Naive thymus-derived CD4-positive, alpha-beta T cell (primary cell): ENCODE results near the gene SLC16A5. TPM values are rescaled to one million over a fixed set of nuclear protein-coding genes. Genes with fewer than 3 reads are reported as not detected.

Experiments used
- ATAC-seq: fragments of 150-1000 bp; cut with Tn5 transposase; 2 replicates; pipeline ENCODE4 v1.10.0; 2021; ENCODE audit warnings: mild to moderate bottlenecking, moderate library complexity
- CTCF ChIA-PET: fragments of 350-600 bp; sonication (Branson Sonifier 250); formaldehyde crosslinking; loops from one replicate; lab custom pipeline; 2021; ENCODE audit warnings: antibody characterized with exemption; lab: Charles Lee
- POLR2A ChIA-PET: fragments of 350-600 bp; sonication (Branson Sonifier 250); formaldehyde crosslinking; loops from one replicate; lab custom pipeline; 2021; ENCODE audit warnings: antibody characterized with exemption, inconsistent platforms; lab: Charles Lee
- DNase-seq, 9 donors: peaks; one replicate each; pipeline versions ENCODE4 v3.0.0 to v3.0.0-alpha.2; 2020 to 2022; ENCODE audit warnings: mixed read lengths in 1 of 9
- H3K27ac ChIP-seq: one replicate; pipeline ENCODE4 v1.7.0; 2013; ENCODE audit warnings: mild to moderate bottlenecking, low read depth, low read length, moderate library complexity
- H3K27me3 ChIP-seq, 2 donors: one replicate each; pipeline ENCODE4 v1.7.0; 2013; ENCODE audit warnings: low read length in 2 of 2, mild to moderate bottlenecking in 2 of 2, moderate library complexity in 2 of 2; ENCODE audit not compliant: control insufficient read depth in 2 of 2, insufficient read depth in 2 of 2
- H3K36me3 ChIP-seq, 3 experiments: 1 replicate in 2 of 3; 2 replicates in 1 of 3; pipeline ENCODE4 v1.7.0; 2013; ENCODE audit warnings: low read length in 3 of 3, mild to moderate bottlenecking in 3 of 3, moderate library complexity in 1 of 3; ENCODE audit not compliant: insufficient read depth in 3 of 3, control insufficient read depth in 2 of 3
- H3K4me1 ChIP-seq, 2 donors: one replicate each; pipeline ENCODE4 v1.7.0; 2013; ENCODE audit warnings: low read length in 2 of 2, mild to moderate bottlenecking in 2 of 2, moderate library complexity in 1 of 2; ENCODE audit not compliant: control insufficient read depth in 2 of 2, insufficient read depth in 2 of 2
- H3K4me3 ChIP-seq: 2 replicates; pipeline ENCODE4 v1.7.0; 2013; ENCODE audit warnings: mild to moderate bottlenecking, low read length
- H3K9me3 ChIP-seq, 3 experiments: 1 replicate in 2 of 3; 2 replicates in 1 of 3; pipeline ENCODE4 v1.7.0; 2013; ENCODE audit warnings: low read length in 3 of 3; ENCODE audit not compliant: control insufficient read depth in 2 of 3
- H3K27ac Mint-ChIP-seq, 9 donors: one replicate each; pipeline ENCODE4 v1.8.0; 2020 to 2022; ENCODE audit warnings: mixed read lengths in 9 of 9, mild to moderate bottlenecking in 8 of 9, moderate library complexity in 5 of 9, inconsistent platforms in 2 of 9
- H3K27me3 Mint-ChIP-seq, 5 donors: one replicate each; pipeline ENCODE4 v1.8.0; 2021 to 2022; ENCODE audit warnings: mixed read lengths in 5 of 5, mild to moderate bottlenecking in 1 of 5
- H3K36me3 Mint-ChIP-seq, 5 donors: one replicate each; pipeline ENCODE4 v1.8.0; 2020 to 2022; ENCODE audit warnings: mixed read lengths in 5 of 5, mild to moderate bottlenecking in 3 of 5, inconsistent platforms in 1 of 5
- H3K4me1 Mint-ChIP-seq, 7 donors: one replicate each; pipeline ENCODE4 v1.8.0; 2020 to 2022; ENCODE audit warnings: mixed read lengths in 7 of 7, mild to moderate bottlenecking in 3 of 7, inconsistent platforms in 1 of 7
- H3K4me3 Mint-ChIP-seq, 10 donors: one replicate each; pipeline ENCODE4 v1.8.0; 2020 to 2022; ENCODE audit warnings: mild to moderate bottlenecking in 10 of 10, mixed read lengths in 10 of 10, moderate library complexity in 6 of 10, inconsistent platforms in 2 of 10
- H3K9me3 Mint-ChIP-seq, 11 donors: one replicate each; pipeline ENCODE4 v1.8.0; 2020 to 2022; ENCODE audit warnings: mixed read lengths in 11 of 11, mild to moderate bottlenecking in 4 of 11, inconsistent platforms in 1 of 11, moderate library complexity in 1 of 11
- intact Hi-C, 2 donors: fragments of 100-400 bp; cut with micrococcal nuclease; formaldehyde crosslinking; loops; one replicate each; pipeline ENCODE4 v1.15.1; 2023
- polyA plus RNA-seq, 2 donors: library from polyadenylated mRNA; unstranded; fragments of 300-500 nt; fragmentation: Illumina TruSeq; gene quantifications; one replicate each; pipeline ENCODE4 v1.2.3, GENCODE V29; 2021
- total RNA-seq, 6 experiments: library from RNA in 5 of 6; stranded (reverse) in 5 of 6; gene quantifications; 1 replicate in 5 of 6; 2 replicates in 1 of 6; pipeline ENCODE4 v1.2.3 and lab custom pipeline; 2021 to 2026

Gene SLC16A5
- total and polyA plus RNA-seq, 7 experiments from 2014 or later = 5.9 to 26.3 (median 19.2) TPM

- CTCF ChIA-PET = no interaction called here
Observed at GRCh38 chr17:75152922-75153779, 65.4 kb downstream of the SLC16A5 start.

DNA sequence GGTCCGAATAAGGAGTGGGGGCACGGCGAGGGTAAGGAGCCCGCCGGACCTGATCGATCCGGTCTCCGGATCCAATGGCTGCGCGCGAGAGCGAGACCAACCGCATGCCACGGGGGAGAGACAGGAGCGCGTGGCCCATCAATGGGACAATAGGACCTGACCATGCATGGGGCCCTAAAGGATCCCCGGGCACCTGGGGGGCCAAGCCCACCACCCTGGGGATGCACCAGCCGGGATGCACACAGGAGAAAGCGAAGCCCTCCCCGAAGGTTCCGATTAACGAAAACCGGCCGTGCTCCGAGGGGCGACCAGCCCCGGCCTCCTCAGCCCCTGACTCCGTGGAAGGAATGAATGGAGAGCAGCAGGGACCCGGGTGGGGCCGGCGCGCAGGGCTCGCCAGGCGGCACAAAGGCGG, 66.0 kb downstream of the SLC16A5 start:
- H3K27ac Mint-ChIP-seq = peak overlapping the region; percentile 65 to 95 (median 85)
- H3K4me1 Mint-ChIP-seq = peaks cover 11 to 39% (median 36%) of the 10 kb centered on the region in 7 donors
- intact Hi-C loops = loop anchor here (1.0 kb wide), 11 partner anchors 12 to 280 kb away; partner anchors contain the start of genes NT5C (in 2 of the 2), SLC25A19 (in 2 of the 2), ARMC7 (in 1 of the 2) and GGA3 (in 1 of the 2)
- peak overlapping the region; percentile 88 to 98 (median 93) for H3K4me3 Mint-ChIP-seq
- H3K4me3 ChIP-seq = peak overlapping the region; percentile 84
- ATAC-seq (no peak), DNase-seq (peak in 3 of 9 donors; percentile 7 to 58 (median 12))
- peak overlapping the region; percentile 80 for H3K27ac ChIP-seq
- H3K36me3 Mint-ChIP-seq = peaks cover 0 to 11% (median under 1%) of the 10 kb centered on the region in 5 donors
- H3K4me1 ChIP-seq = peaks cover 0 to 18% of the 10 kb centered on the region in 2 donors
- no peaks in the 10 kb centered on the region for H3K27me3 Mint-ChIP-seq
- CTCF ChIA-PET = no interaction called here
- H3K36me3 ChIP-seq = peaks cover 0 to 6% (median 0%) of the 10 kb centered on the region in 3 experiments
- POLR2A ChIA-PET = interaction anchor here (1.0 to 2.5 kb wide), 8 partner anchors 8 to 117 kb away, joined by 3 to 8 read pairs (median 4); partner anchors contain the start of genes NT5C and SLC16A5
- H3K27me3 ChIP-seq = no peaks in the 10 kb centered on the region
- H3K9me3 ChIP-seq = no peaks in the 10 kb centered on the region
- H3K9me3 Mint-ChIP-seq = peaks cover 0 to 5% (median 0%) of the 10 kb centered on the region in 11 donors

More at GRCh38 chr17:75152922-75153779, 65.4 kb downstream of the SLC16A5 start:
- peaks cover 0 to 5% (median 0%) of the 10 kb centered on the region in 11 donors for H3K9me3 Mint-ChIP-seq
- H3K4me1 ChIP-seq = peaks cover 0 to 18% of the 10 kb centered on the region in 2 donors
- intact Hi-C loops = no loop called here
- no peaks in the 10 kb centered on the region for H3K27me3 ChIP-seq
- no peak for ATAC-seq
- peak overlapping the region; percentile 65 to 95 (median 85) for H3K27ac Mint-ChIP-seq
- peak overlapping the region; percentile 84 for H3K4me3 ChIP-seq
- no peaks in the 10 kb centered on the region for H3K9me3 ChIP-seq
- POLR2A ChIA-PET = interaction anchor here (1.1 kb wide), 1 partner anchor 15 kb away, joined by 4 read pairs; no protein-coding TSS in a partner anchor
- peak overlapping the region; percentile 88 to 98 (median 93) for H3K4me3 Mint-ChIP-seq
- H3K4me1 Mint-ChIP-seq = peaks cover 11 to 44% (median 39%) of the 10 kb centered on the region in 7 donors
- peaks cover 0 to 14% (median 4%) of the 10 kb centered on the region in 5 donors for H3K36me3 Mint-ChIP-seq
- DNase-seq = peak in 1 of 9 donors; percentile 49
- H3K27ac ChIP-seq = peak overlapping the region; percentile 80
- H3K36me3 ChIP-seq = peaks cover 0 to 11% (median 0%) of the 10 kb centered on the region in 3 experiments
- no peaks in the 10 kb centered on the region for H3K27me3 Mint-ChIP-seq

- peaks cover 11 to 39% (median 36%) of the 10 kb centered on the region in 7 donors for H3K4me1 Mint-ChIP-seq
- ATAC-seq = peak; percentile 100
- CTCF ChIA-PET = interaction anchor here (0.5 kb wide), 1 partner anchor 26 kb away, joined by 3 read pairs; no protein-coding TSS in a partner anchor
- POLR2A ChIA-PET = interaction anchor here (0.6 to 2.5 kb wide), 13 partner anchors 8 to 135 kb away, joined by 3 to 8 read pairs (median 3); partner anchors contain the start of genes NT5C, SLC16A5 and SLC25A19
- Histone ChIP-seq H3K36me3 (peaks cover 0 to 6% (median 0%) of the 10 kb centered on the region in 3 experiments), H3K27ac (peak within 1 kb of the TSS; percentile 80), H3K4me3 (peak within 1 kb of the TSS; percentile 84), H3K4me1 (peaks cover 0 to 18% of the 10 kb centered on the region in 2 donors), H3K9me3 (no peaks in the 10 kb centered on the region), H3K27me3 (no peaks in the 10 kb centered on the region)
- H3K27me3 Mint-ChIP-seq = no peaks in the 10 kb centered on the region
- peak; percentile 82 to 98 (median 96) for DNase-seq
- peaks cover 0 to 5% (median 0%) of the 10 kb centered on the region in 11 donors for H3K9me3 Mint-ChIP-seq
- intact Hi-C loops = loop anchor here (1.0 kb wide), 11 partner anchors 11 to 281 kb away; partner anchors contain the start of genes NT5C (in 2 of the 2), SLC25A19 (in 2 of the 2), ARMC7 (in 1 of the 2) and GGA3 (in 1 of the 2)
- H3K36me3 Mint-ChIP-seq = peaks cover 0 to 11% (median 0%) of the 10 kb centered on the region in 5 donors
- peak within 1 kb of the TSS; percentile 88 to 98 (median 94) for H3K4me3 Mint-ChIP-seq
- H3K27ac Mint-ChIP-seq = peak within 1 kb of the TSS; percentile 78 to 96 (median 92)
Observed at GRCh38 chr17:75154195-75155106, 66.7 kb downstream of the SLC16A5 start, which contains the start of gene JPT1. TSS of gene JPT1 (minus strand) at chr17:75154512. CDS start at chr17:75154397, 115 bp downstream.

DNA sequence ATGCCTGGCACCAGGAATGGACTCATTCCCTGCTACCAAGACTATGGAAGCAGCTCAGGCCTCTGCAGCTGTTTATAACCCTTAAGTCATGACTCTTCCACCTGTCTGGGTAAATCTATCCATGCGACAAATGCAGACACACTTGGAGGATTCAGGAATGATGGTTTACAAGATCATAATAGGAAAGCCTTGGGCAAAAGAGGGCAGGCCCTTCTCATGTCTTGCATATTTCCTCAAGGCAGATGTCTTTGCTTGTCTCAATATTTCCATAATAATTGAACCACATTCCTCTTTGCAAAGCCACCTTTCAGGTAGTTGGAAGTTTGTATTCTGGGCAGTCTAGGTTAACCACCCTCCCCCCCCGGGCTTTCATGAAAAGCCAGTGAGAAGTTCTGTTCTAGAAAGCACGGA, 67.4 kb downstream of the SLC16A5 start:
- H3K4me3 Mint-ChIP-seq = peak overlapping the region in 9 of 10 donors; percentile 49 to 96 (median 92)
- H3K36me3 ChIP-seq = peaks cover 0 to 6% (median 0%) of the 10 kb centered on the region in 3 experiments

More for the DNA sequence above, 67.4 kb downstream of the SLC16A5 start:
- H3K4me1 ChIP-seq = peaks cover 0 to 18% of the 10 kb centered on the region in 2 donors
- Mint-ChIP-seq H3K4me1 (peaks cover 11 to 34% (median 31%) of the 10 kb centered on the region in 7 donors), H3K27me3 (no peaks in the 10 kb centered on the region), H3K9me3 (peaks cover 0 to 5% (median 0%) of the 10 kb centered on the region in 11 donors), H3K27ac (peak overlapping the region in 8 of 9 donors; percentile 83 to 96 (median 91)), H3K36me3 (peaks cover 0 to 7% (median 0%) of the 10 kb centered on the region in 5 donors)
- intact Hi-C loops = no loop called here
- no peaks in the 10 kb centered on the region for H3K27me3 ChIP-seq
- ATAC-seq = no peak
- DNase-seq = peak in 1 of 9 donors; percentile 5
- peak overlapping the region; percentile 80 for H3K27ac ChIP-seq
- POLR2A ChIA-PET = interaction anchor here (1.0 to 2.5 kb wide), 10 partner anchors 8 to 118 kb away, joined by 3 to 8 read pairs (median 5); partner anchors contain the start of genes NT5C and SLC16A5
- no peak overlapping the region for H3K4me3 ChIP-seq
- no peaks in the 10 kb centered on the region for H3K9me3 ChIP-seq
- CTCF ChIA-PET = no interaction called here
